ENCODE data around the gene CCNI.
"Not testable (repeated sequence)": the region's sequence is repeated elsewhere in the genome, so short reads cannot be mapped to it uniquely, and the experiment has no call there.

CCNI gene

DNA sequence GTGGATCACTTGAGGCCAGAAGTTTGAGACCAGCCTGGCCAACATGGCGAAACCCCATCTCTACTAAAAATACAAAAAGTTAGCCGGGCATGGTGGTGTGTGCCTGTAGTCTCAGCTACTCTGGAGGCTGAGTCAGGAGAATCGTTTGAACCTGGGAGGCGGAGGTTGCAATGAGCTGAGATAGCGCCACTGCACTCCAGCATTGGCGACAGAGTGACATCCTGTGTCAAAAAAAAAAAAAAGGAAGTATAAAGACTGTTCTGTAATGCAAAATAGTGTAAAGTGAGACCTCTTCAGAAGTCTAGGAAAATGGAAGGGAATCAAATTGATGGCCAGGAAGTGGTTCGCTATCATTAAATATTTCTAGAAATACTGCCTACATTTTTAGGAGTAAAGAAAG lies 5.0 kb upstream of the CCNI start:
- DNase-seq: not testable (repeated sequence)

DNA sequence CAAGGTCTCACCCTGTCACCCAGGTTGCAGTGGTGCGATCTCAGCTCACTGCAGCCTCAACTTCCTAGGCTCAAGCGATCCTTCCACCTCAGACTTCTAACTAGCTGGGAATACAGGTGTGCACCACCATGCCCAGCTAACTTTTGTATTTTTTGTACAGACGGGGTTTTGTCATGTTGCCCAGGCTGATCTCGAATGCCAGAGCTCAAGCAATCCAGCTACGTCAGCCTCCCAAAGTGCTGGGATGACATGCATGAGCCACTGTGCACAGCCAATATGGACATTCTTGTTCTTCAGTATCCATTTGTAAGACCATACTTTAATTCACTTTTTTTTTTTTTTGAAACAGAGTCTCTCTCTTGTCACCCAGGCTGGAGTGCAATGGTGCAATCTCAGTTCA lies 3.5 kb upstream of the CCNI start:
- no peak for DNase-seq

DNA sequence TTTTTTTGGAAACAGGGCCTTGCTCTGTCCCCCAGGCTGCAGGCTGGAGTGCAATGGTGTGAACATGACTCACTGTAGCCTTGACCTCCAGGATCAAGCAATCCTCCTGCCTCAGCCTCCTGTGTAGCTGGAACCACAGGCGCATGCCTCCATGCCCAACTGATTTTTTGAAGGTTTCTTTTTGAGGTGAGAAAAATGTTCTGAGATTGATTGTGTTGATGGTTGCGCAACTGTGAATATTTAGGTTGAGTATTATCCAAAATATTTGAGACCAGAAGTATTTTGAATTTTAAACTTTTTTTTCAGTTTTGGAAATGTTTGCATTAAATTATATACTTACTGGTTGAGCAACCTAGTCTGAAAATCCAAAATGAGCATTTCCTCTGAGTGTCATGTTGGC lies 2.6 kb upstream of the CCNI start:
- DNase-seq: no peak

DNA sequence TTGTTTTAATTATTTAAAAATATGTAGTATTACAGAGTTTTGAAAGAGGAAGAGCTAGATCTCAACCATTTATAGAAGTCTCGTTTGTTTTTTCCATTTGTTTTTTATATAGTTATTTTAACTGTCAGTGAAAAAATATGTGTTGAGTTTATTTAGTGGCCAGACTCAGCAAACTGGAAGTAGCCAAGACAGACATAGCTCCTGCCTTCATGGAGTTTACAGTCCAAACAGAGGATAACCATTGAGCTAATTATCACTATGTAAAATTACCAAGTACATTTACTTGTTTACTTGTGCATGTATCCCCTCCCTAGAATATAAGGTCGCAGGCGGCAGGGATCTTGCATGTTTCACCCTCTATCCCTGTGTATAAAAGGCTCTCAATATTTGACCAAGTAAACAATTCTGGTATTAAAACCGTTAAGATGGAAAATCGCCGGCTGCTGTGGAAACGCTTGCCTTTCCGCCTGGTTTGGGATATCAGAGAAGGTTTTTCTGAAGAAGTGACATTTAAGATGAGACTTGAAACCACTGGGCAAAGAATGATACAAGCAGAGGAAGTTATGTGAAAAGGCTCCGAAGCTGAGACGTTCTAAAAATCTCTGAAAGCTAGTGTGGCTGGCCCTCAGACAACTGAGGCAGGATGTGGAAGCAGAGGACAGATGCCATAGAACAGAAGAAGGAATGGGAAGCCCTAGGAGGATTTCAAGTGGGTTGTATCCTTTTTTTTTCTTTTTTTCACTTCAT lies 1.3 kb upstream of the CCNI start:
- no peak for DNase-seq

DNA sequence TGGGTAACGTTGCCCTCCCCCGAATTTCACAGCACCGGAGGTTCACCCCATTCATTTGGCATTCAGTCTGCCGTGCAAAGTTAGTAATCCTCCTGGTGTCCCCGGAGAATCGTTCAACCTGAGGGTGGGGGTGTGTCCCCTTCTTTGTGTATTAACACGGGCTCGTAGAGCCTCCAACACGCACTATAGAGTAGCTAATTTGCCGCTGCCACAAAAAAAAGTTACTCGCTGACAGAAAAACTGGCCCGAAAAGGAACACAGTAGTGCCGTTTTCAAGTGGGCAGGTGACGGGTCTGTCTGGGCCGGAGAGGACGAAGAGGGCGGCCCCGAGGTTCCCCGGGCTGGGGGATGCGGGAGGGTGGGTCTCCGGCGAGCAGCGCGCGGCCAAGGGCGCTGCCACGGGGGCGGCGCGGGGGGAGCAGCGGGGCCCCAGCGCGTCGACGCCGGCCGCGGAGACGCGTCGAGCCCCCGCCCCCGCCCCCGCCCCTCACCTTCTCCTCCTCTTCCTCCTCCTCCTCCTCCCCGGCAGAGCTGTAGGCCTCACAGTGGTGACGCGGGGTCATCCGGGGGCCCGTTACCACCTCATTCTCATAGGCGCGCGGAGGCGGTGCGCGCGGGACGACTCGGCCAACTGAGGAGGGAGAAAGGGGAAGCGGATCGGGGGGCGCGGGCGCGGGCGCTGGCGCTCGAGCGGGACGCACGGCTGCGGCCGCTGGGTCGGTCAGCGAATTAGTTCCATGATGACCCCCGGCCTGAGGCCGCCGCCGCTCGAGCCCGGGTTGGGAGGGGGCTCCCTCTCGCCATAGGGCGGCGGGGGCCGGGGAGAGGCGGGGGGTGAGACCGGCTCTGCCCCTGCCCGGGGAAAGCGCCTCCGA lies 571 bp downstream of the CCNI start:
- peak; percentile 93 for DNase-seq

DNA sequence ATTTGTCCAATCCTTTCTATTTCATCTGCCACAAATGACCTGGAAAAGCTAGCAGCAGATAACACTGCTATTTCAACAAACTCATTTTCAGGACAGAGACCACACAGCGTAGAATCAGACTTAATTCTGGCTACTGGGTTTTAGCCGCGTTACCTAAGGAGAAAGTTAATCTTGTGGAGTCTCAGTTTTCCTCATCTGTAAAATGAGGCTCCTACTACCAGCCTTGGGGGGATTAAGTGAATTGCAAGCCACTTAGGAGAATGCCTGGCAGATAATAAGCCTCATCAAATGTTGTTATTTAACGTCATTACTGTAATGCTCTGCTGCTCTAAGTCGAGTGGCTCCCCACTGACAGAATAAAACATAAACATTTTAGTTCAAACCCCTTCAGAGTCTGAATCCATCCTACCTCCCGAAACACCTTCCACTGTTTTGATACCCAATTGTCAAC lies 1.4 kb downstream of the CCNI start:
- peak; percentile 54 for DNase-seq

DNA sequence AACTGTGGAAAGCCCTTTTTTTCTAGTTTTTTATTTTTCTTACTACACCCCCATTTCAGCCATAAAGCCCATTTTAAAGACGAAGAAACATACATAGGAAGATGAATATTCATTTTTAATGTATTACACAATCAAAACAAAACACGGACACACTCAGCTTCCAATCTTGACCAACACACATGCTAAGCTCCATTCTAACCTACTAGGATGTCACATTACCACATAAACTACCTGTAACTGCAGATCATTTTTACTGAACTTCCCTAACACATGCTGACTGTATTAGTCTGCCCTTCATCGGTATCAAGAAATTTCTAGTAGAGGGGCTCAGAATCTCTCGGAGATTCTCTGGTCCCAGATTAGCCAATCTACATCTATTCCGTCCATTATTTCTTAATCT lies 1.8 kb downstream of the CCNI start:
- peak; percentile 32 for DNase-seq

DNA sequence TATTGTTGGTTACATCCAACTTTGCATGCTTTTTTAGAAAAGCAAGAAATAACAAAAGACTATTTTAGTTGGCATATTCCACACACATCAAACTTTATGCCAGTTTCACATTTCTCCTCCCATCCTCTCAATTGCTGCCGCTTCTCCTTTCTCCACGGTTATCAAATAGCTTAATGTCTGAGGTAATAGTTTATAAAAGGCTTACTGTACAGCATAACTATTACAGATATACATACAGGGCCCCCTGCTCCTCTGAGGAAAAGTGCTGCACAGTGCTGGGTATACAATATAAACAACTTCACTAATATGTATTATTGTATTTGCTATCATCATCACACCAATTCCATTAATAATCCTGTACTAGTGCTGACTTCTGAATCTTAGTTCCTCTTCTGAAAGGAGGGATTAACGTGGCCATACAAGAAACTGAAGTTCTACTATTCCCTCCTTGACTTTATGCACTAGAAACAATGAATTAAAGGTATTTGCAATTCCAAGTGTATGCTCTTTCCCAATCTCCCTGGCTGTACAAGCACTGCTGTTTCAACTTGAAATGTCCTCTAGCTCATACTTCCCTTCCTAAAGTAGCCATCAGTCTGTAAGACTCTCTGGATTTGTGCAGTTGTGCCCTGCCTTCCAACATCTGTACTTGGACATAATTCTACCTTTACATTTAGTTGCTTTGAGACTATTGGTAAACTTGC lies 2.5 kb downstream of the CCNI start:
- peak; percentile 42 for DNase-seq

DNA sequence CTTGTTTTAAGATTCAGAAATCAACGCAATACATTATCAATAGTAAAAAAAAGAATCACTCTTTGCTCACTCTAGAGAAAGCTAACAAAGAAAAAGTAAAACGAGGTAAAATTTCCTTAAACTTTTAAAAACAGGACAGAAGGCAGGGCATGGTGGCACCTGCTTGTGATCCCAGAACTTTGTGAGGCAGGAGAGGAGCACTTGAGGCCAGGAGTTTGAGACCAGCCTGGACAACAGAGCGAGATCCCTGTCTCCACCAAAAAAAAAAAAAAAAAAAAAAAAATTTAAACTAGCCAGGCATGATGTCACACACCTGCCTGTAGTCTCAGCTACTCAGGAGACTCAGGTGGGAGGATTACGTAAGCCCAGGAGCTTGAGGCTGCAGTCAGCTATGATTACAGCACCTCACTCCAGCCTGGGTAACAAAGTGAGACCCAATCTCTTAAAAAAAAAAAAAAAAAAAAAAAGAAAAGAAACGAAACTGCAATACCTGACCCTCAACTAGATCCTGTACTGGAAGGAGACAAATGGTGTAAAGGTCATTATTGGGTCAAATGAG lies 3.5 kb downstream of the CCNI start:
- peak; percentile 40 for DNase-seq

DNA sequence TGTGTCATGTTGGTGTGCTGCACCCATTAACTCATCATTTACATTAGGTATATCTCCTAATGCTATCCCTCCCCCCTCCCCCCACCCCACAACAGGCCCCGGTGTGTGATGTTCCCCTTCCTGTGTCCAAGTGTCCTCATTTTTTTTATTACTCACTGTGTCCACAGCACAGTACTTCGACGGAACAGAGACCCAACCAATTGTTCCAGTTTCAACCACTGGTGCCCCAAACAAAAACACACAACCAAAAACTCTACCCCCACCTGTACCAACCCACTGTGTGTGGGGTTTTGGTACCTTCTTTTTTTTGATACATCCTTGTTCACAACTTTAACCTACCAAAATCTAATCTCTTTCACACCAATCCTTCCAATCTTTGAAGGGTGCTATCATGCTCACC lies 6.3 kb downstream of the CCNI start:
- not testable (repeated sequence) for DNase-seq

DNA sequence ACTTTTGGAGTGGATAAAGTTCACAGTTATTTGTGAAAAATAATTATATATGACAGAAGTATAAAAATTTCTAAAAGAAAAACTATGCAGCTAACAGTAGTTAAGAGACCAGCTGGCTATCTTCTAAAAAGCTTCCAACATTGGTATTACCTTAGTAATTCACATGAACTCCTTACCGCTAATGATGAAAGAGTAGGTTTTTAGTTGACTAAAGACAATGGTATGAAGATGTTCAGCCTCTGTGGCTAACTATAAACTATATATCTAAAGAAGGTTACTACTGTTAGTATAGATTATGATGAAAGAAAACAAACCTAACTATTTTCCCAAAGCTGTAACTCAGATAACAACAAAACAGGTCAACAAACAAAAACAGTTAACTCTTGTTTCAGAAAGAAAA lies 10.4 kb downstream of the CCNI start:
- DNase-seq: no peak

DNA sequence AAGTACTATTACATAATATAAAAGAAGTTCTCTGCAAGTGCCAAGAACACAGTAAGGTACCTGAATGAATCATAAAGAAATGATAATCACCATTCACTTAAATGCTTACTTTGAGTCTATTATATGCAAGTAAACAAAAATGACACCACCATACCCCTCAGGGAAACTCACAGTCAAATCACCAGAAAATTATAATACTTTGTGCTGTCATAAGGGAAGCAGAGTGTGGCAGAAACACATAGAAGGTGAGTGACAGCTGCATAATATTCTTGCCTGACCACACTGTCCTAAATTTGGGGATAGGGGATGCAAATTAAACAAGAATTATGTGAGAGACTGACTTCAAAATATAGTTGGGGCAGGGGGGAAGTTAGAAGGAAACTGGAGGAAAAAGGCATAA lies 12.9 kb downstream of the CCNI start:
- DNase-seq: no peak

DNA sequence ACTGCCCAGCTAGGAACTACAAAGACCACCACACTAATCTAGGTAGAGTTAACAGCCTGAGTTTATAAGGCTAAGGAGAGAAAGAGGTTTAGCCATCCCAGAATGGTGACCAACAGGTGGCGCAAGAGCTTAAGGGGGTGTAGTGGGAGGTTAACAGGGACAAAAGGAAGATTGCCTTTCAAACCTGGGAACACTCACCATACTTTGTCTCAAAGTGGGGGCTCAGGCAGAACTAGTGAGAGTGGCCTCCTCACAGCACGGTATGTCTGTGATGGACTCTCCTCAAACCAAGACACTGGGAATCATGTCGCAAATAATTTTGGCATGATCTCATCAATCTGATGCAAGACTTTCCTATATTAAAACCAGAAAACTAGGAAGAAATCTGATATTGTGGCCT lies 23.4 kb downstream of the CCNI start:
- no peak for DNase-seq

DNA sequence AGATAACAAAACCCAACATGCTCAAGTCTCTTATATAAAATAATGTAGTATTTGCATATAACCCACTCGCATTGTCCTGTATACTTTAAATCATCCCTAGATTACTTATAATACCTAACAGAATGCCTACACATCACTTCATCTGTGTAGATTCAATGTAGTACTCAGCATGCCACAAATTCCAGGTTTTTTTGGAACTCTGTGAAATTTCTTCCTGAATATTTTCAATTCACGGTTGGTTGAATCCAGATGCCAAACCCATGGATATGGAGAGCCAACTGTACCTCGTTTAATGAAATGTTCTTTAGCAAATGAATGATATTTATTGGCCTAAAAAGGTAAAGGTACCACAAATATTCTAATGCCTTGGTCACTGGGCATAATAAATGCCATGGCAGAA lies 24.8 kb downstream of the CCNI start:
- DNase-seq: no peak

DNA sequence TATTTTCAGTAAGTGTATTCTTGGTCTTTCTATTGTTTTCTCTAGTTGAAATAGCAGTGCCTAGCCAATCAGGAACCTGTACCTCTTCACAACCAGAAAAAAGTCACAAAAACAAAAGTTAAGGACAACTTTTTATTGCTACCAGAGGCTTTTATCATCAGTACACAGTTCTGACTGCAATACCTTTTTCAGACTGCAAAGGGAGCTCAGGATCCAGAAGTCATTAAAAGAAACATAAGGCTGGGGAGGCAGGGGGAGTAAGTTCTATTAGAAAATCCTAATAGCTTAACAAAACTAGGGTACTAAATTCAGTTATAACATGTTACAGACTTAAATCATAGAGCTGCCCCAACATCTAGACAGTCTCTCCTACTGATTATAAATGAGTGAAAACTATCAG lies 28.8 kb downstream of the CCNI start:
- DNase-seq: no peak

DNA sequence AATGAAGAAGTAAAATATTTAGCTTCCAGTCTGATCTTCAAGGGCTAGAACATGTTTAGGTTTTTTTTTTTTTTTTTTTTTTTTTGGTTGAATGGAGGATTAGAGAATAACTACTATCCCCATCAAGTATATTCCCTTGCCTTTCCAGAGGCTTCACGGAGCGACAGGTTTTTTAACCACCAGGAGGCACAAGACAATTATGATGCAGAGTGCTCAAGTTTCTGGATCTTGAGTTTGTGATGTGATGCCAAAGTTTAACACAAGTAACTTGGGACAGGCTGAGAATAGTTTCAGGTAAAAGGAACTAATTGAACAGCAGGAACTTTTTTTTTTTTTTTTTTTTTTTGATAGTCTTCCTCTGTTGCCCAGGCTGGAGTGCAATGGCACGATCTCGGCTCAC lies 30.3 kb downstream of the CCNI start:
- peak; percentile 61 for DNase-seq

DNA sequence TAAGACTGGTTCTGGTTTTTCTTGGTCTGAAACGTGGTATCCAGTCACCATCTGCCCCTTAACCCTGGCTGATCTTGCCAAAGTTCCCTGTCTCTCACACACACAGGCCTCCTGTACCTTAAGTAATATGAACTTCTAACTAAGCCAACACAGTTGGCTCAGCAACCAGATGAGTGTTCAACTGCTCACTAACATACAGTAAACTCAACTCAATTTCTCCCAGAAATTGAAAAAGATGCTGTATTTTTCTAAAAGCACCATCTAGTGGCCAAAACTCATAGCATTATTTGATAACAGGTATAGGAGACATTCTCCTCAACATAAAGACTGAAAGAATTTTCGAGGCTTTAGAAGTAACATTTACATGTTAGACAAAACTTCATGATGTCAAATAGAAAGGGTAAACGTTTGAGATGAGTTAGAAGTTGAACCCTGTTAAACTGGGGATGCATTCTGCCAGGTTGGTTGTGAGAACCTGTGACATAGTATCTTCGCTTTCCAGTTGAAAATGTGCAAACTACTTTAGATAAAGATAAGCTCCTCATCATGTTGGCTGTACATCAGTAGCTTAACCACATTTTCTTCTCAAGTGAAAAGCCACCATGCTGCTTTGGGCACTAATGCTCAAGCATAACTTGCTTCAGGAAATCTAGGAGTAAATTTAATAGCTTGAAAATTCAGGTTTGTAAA lies 31.2 kb downstream of the CCNI start:
- peak; percentile 75 for DNase-seq

DNA sequence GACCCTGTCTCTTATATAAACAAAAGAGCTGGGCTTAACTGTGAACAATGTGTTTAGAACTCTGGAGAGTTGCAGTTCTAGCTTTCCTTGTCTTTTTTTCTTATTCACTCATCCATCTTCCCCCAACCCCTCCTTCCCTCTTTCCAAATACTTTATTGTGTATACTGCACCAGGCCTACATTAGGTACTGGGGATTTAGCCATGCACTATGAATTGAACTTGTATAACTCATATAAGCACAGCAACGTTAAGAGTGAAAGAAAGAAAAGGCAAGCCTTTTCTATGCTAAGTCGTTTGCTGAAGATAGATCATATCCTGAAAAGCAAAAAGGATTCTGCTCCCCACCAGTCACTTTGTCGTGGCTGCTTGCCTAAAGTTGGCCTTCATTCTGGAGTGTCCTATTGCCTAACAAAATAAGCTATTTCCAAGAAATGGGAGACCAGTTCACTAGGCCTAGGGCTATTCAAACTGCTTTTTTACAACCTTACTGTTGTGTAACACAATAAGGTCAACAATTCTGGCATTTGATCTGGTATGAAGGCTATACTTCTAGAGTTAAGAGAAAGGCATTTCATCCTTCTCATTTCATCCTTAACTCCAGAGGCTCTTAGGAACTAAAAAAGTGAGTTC lies 32.2 kb downstream of the CCNI start:
- DNase-seq: no peak

DNA sequence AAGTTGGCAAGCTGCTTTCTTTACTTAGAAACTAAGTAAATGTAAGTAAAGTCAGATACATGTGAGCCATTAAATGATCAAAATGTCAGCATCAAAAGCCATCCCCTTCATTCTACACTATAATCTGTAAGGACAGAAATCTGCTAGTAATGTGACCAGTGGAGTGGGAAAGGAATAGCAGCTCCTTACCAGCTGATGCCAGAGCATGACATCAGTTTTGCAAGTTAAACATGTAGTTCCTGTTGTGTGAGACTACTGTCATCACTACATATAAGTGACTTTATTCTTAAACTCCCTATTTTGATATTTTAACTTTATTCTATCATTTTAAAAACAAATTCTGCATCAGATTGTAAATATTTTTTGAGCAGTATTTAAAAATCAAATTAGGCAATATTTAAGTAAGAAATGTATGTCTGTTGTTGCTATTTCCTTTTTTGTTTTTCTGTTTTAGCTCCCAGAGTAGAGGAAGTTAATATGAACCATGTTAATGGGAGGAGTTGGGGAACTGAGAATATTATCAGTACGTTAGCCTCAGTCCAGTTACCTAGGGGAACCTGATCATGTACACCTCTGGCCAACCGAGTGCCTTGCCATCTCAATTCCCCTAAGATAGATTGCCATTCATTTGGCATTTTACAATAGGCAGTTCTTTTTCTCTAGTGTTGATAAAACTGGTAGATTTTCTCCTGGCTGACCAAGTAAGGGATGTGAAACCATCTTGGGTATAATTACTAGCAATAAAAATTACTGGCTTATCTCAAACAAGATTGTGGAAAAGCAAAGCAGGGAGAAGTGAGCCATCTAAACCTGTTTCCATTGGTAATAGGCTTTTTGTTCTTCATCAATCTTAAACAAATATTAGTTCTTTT lies 34.7 kb downstream of the CCNI start:
- DNase-seq: no peak

DNA sequence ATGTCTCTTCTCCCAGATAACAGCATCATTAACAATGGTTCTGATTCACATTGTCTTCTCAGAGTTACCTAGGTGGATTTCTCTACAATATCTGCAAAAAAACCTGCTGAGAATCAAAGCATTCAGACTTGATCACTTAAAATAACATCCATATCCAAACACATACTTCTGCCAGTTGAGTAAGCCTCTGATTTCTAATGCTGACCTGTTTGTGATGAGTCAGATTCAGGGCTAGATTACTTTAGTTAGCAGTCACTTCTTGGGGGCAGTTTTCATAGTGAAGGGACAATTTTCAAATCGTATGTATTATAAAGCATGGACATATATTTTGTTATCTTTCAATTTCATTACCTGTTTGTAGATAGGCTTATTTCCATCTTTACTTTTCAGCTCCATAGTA lies 35.5 kb downstream of the CCNI start:
- DNase-seq: no peak

DNA sequence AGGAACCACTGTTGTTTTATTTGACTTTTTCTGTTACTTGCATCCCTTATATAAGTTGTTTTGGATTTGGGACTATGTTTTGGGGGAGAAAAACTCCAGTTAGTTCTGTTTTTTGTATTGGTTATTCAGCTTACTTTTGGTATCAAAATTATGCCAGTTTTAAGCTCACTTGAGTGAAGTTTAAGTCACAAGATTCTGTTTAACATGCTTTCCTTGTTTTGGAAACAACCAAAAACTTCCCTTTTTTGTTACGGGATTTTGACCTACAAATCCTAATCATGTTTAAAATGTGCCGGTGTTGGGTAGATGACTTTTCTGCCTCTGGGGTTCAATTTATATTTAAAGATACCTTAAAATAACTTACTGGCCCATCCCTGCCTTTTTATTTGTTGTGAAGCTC lies 36.0 kb downstream of the CCNI start:
- DNase-seq: no peak

Data from eye (tissue), 1 donor.